ENCODE data around the gene NDUFC1. TPM values are rescaled to one million over a fixed set of nuclear protein-coding genes. Genes with fewer than 3 reads are reported as not detected.

Gene NDUFC1
- total and polyA plus RNA-seq, 2 donors (not counting 3 experiments of a cell fraction or from before 2014, with no cell fraction given) = 65.2 to 78.1 TPM

- no peak overlapping the region for H2AFZ ChIP-seq (ENCODE audit: low read depth, low read length)
- POLR2A ChIA-PET = no interaction called here
- no peak for DNase-seq (ENCODE audit: low read depth, low spot score)
- H3K9me3 ChIP-seq (replicated peaks; ENCODE audit: control insufficient read depth, insufficient read depth, low read length) = no peaks in the 10 kb centered on the region
- CTCF ChIA-PET = interaction anchor here (1.9 to 2.5 kb wide), 3 partner anchors 10 to 16 kb away, joined by 7 to 11 read pairs (median 10); partner anchors contain the start of genes NAA15 and NDUFC1
- no peak overlapping the region for H3K27ac ChIP-seq (ENCODE audit: insufficient read depth, low read depth, low read length)
- H3K36me3 ChIP-seq (ENCODE audit: control insufficient read depth in 2 of 2, extremely low read depth in 1 of 2, insufficient read depth in 2 of 2, low read length in 2 of 2) = no peaks in the 10 kb centered on the region
- dilution Hi-C loops (cut with MboI; ENCODE audit: extremely low pct_ligation_motif_present, low sequenced_read_pairs) (no loop called here), intact Hi-C loops (cut with micrococcal nuclease) (no loop called here)
- TF ChIP-seq EZH2 (IDR thresholded peaks at IDR 0.05; ENCODE audit: borderline replicate concordance, low read depth, low read length, severe bottlenecking) (no peak), MYC (IDR thresholded peaks at IDR 0.05; ENCODE audit: low read depth, low read length) (no peak), POLR2AphosphoS5 (IDR thresholded peaks at IDR 0.05; ENCODE audit: insufficient read depth, low read depth, low read length) (no peak), GATA2 (IDR thresholded peaks at IDR 0.05; ENCODE audit: insufficient read depth, insufficient read length, low read depth, low read length) (no peak), CTCF (IDR thresholded peaks at IDR 0.05; ENCODE audit: extremely low read depth in 1 of 2, insufficient read depth in 1 of 2, low read depth in 1 of 2, low read length in 2 of 2) (no peak), MAX (IDR thresholded peaks at IDR 0.05; ENCODE audit: insufficient read depth, insufficient read length) (no peak), POLR2A (IDR thresholded peaks at IDR 0.05; ENCODE audit: low read depth, low read length) (no peak), JUN (IDR thresholded peaks at IDR 0.05; ENCODE audit: borderline replicate concordance, insufficient read depth, insufficient read length, low read depth) (no peak), FOS (IDR thresholded peaks at IDR 0.05; ENCODE audit: borderline replicate concordance, insufficient read depth, low read length) (no peak)
- H3K79me2 ChIP-seq (ENCODE audit: control insufficient read depth, insufficient read depth, low read length) = peaks cover 98% of the 10 kb centered on the region
- no TSS peak for BruUV-seq (replicated peaks)
- no peaks in the 10 kb centered on the region for H3K4me1 ChIP-seq (ENCODE audit: control insufficient read depth, extremely low read depth, insufficient read depth, low read length)
- H3K9me1 ChIP-seq (replicated peaks; ENCODE audit: control insufficient read depth, extremely low read depth, insufficient read depth, low read length) = no peaks in the 10 kb centered on the region
- peaks cover 4% of the 10 kb centered on the region for H4K20me1 ChIP-seq (replicated peaks; ENCODE audit: control insufficient read depth, extremely low read depth, insufficient read depth, low read length)
- H3K4me2 ChIP-seq (ENCODE audit: insufficient read depth, low read length) = no peak overlapping the region
- no peak for FAIRE-seq
- no peaks in the 10 kb centered on the region for H3K27me3 ChIP-seq (ENCODE audit: control insufficient read depth in 2 of 2, insufficient read depth in 2 of 2, low read length in 2 of 2)
- H3K9ac ChIP-seq (replicated peaks; ENCODE audit: extremely low read depth, insufficient read depth, low read length) = no peak overlapping the region
- H3K4me3 ChIP-seq (replicated peaks in 1 of 3; ENCODE audit: insufficient read depth in 1 of 3, low read depth in 1 of 3, low read length in 3 of 3) = no peak overlapping the region
Observed at GRCh38 chr4:139311909-139312308, 9.6 kb upstream of the NDUFC1 start.
